ENCODE data around the gene PLAGL2.

Gene PLAGL2

DNA sequence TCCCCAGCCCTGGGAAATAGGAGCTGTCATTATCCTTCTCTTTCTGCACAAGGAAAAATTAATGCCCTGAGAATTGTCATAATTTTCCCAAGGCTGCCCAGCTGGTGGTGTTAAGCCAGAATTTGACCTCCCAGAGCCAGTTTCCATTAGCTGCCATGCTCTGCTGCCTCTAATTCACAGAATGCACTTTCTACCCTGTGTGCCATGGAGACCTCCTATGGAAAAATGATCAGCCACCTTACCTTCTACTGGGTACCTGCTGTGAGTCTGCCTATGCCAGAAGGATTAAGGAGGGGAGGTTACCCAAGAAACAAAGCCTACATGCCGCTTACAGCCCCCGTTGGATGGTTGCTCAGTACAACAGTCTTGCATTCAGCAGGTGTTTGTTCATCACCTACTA lies 29.3 kb upstream of the PLAGL2 start:
- TF ChIP-seq CTCF (IDR thresholded peaks at IDR 0.05; ENCODE audit: insufficient read depth, low read depth, low read length, missing control alignments) = no peak
- H3K4me3 ChIP-seq (ENCODE audit: low read length) = no peak overlapping the region
- DNase-seq (ENCODE audit: low read depth) = no peak

DNA sequence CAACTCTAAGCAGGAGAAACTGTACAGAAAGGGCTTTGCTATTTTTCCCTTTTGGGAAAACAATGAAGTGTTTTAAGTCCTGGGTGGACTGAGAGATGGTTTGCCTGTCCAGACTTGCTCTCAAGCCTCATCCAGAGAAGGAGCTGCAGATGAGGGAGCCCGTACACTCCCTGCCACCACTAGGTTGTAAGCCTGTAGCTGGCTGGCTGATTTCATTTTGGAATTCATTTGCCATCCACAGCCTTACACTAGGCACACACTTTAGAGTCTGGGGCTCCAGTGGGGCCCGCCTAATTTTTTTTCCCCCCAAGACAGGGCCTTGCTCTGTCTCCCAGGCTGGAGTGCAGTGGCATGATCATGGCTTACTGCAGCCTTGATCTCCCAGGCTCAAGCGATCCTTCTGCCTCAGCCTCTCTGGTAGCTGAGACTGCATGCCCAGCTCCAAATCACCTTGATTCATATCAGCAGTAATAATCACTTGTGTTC lies 28.5 kb upstream of the PLAGL2 start:
- no peak overlapping the region for H3K4me3 ChIP-seq (ENCODE audit: low read length)
- TF ChIP-seq CTCF (IDR thresholded peaks at IDR 0.05; ENCODE audit: insufficient read depth, low read depth, low read length, missing control alignments) = peak; percentile 20
- peak; percentile 67 for DNase-seq (ENCODE audit: low read depth)

DNA sequence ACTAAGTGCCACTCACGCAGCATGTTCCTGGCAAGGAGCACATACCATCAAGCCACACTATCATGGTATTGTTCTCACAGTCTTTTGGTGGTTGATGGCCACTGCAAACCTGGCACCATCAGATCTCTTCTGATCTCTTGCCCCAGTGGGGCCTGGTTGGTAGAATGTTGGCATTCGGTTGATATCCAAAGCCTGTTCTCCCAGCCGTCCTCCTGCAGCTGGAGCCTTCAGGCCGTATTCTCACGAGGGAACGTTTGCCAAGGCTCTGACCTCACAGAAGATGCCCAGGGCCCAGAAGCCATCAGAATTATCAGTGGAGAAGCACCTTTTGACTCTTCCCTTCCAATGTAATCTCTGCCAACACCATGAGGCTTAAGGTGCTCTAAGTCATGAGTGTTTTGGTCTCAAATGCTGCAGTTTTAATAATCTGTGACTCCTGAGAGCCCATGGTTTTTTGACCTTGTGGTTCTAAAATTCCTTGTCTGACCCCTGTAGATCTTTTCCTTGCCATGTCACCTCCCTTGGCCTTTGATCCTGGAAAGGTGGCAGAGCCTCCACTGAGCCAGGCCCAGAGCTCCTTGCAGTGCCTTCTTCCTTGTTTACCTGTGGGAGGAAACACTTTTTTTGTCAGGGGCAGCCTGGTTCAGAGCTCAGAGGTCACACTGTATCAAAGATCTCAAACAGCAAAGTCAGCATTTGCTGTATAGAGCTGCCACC lies 27.9 kb upstream of the PLAGL2 start:
- DNase-seq (ENCODE audit: low read depth) = no peak
- no peak overlapping the region for H3K4me3 ChIP-seq (ENCODE audit: low read length)
- TF ChIP-seq CTCF (IDR thresholded peaks at IDR 0.05; ENCODE audit: insufficient read depth, low read depth, low read length, missing control alignments) = no peak

- TF ChIP-seq CTCF (IDR thresholded peaks at IDR 0.05; ENCODE audit: insufficient read depth, low read depth, low read length, missing control alignments) = no peak
- no peak for DNase-seq (ENCODE audit: low read depth)
- no peak overlapping the region for H3K4me3 ChIP-seq (ENCODE audit: low read length)
These were observed 26.7 kb upstream of the PLAGL2 start for GRCh38 chr20:32234135-32234808.

DNA sequence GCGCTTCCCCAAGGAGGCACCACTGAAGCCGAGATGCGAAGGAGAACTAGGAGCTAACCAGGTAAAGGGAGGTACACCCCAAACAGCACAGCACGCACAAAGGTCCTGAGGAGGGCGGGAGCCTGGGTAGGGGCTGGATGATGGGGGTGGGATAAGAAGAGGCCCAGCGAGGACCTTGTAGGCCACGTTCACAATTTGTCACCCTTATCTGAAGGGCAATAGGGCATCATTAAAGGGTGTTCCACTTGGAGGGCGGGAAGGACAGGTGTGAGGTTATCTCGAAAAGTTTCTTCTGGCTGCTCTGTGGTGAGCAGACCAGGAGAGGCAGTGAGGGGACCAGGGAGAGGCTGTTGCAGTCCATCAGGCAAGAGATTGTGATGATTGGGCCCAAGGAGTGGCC lies 25.7 kb upstream of the PLAGL2 start:
- no peak for DNase-seq (ENCODE audit: low read depth)
- no peak for TF ChIP-seq CTCF (IDR thresholded peaks at IDR 0.05; ENCODE audit: insufficient read depth, low read depth, low read length, missing control alignments)
- no peak overlapping the region for H3K4me3 ChIP-seq (ENCODE audit: low read length)

DNA sequence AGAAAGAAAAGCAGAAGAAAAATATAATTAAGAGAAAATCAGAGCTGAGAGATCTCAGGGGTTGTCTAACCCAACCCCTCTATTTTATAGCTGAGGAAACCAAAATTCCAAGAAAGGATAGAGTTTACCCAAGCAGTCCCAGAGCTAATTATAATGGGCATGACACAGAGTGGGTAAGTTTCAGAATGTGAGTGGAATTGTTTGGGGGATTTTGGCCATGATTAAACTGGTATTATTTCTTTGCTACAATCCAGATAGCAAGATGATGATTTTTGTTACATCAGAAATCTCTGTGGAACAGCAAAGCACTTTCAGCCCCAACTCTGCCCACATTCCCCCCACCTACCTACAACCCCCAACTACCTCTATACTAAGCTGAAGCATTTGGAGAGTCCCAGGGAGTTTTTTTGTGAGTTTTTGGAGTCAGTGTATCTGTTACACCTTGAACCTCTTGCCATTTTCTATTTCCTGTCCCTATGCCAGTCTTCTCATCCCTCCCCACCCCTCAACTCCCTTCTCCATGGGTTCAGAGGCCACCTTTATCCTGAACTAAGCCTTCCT lies 24.9 kb upstream of the PLAGL2 start:
- no peak for TF ChIP-seq CTCF (IDR thresholded peaks at IDR 0.05; ENCODE audit: insufficient read depth, low read depth, low read length, missing control alignments)
- DNase-seq (ENCODE audit: low read depth) = no peak
- no peak overlapping the region for H3K4me3 ChIP-seq (ENCODE audit: low read length)
